ENCODE data around the gene HOXA4. TPM values are rescaled to one million over a fixed set of nuclear protein-coding genes. Genes with fewer than 3 reads are reported as not detected.
A peak's percentile ranks its signal among the peaks of the same experiment; 100 is the strongest.

Gene HOXA4
- total RNA-seq, 3 donors from 2014 or later (not counting 1 experiment from before 2014, with no cell fraction given), result 0.52 to 2.1 (median 0.63) TPM

DNA sequence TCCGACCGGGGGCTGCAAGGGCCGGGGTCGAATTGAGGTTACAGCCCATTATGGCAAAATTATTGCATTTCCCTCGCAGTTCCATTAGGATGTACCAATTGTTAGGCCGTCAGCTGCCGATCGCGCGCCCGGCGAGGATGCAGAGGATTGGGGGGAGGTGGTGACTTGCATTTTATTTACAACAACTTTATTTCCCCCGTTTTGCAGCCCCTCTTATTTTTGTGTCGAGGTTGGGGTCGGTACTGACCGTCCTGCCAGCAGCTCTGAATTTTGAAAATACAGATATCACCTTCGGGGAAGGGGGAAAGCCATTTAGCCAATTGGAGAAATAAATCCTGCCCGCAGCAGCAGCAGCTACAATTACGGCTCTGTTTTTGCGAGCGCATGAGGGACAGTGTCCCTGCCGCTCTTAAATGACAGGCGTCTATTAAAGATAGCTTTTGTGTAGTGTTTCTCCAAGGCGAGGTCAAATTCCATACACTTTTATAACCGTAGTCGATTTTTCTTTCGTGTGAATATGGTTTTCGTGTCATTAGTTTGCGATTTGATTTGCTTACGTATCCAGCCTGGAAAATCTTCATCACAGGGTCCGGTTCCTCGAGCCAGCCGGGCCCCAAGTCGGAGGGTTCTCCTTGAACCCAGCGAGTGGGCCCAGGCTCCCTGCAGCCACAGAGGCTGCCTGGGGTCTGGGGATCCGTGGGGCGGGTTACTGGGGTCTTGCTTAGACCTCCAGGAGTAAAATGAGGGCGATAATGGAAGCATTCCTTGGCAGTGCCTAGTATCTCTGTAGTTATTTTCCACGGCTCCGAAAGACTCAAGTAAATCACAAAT, 13.6 kb upstream of the HOXA4 start:
- Histone ChIP-seq H3K4me1 (ENCODE audit: control insufficient read depth, insufficient read depth, low read length) (peaks cover 23% of the 10 kb centered on the region), H3K9me3 (ENCODE audit: control insufficient read depth, insufficient read depth, low read length) (no peaks in the 10 kb centered on the region), H3K36me3 (ENCODE audit: control insufficient read depth, insufficient read depth, low read length) (no peaks in the 10 kb centered on the region), H3K4me3 (ENCODE audit: low read length) (no peak overlapping the region), H3K27ac (ENCODE audit: low read length) (no peak overlapping the region), H3K27me3 (ENCODE audit: control insufficient read depth, insufficient read depth, low read length) (peaks cover 25% of the 10 kb centered on the region)
- Mint-ChIP-seq H3K27ac (no peak overlapping the region), H3K36me3 (no peaks in the 10 kb centered on the region), H3K27me3 (ENCODE audit: low read depth in 2 of 2) (peaks cover 44 to 45% of the 10 kb centered on the region in 2 donors), H3K9me3 (no peaks in the 10 kb centered on the region), H3K4me1 (peaks cover 0 to 14% of the 10 kb centered on the region in 2 donors), H3K4me3 (no peak overlapping the region)
- WGBS (ENCODE audit: insufficient coverage), result 94% methylated on average over 35 of the region's 40 CpGs
- DNase-seq (no peak), ATAC-seq (no peak)
- TF ChIP-seq, protein P1, sequence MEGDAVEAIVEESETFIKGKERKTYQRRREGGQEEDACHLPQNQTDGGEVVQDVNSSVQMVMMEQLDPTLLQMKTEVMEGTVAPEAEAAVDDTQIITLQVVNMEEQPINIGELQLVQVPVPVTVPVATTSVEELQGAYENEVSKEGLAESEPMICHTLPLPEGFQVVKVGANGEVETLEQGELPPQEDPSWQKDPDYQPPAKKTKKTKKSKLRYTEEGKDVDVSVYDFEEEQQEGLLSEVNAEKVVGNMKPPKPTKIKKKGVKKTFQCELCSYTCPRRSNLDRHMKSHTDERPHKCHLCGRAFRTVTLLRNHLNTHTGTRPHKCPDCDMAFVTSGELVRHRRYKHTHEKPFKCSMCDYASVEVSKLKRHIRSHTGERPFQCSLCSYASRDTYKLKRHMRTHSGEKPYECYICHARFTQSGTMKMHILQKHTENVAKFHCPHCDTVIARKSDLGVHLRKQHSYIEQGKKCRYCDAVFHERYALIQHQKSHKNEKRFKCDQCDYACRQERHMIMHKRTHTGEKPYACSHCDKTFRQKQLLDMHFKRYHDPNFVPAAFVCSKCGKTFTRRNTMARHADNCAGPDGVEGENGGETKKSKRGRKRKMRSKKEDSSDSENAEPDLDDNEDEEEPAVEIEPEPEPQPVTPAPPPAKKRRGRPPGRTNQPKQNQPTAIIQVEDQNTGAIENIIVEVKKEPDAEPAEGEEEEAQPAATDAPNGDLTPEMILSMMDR (IDR thresholded peaks at IDR 0.05), result peak; percentile 14
- intact Hi-C loops (cut with micrococcal nuclease), result no loop called here

DNA sequence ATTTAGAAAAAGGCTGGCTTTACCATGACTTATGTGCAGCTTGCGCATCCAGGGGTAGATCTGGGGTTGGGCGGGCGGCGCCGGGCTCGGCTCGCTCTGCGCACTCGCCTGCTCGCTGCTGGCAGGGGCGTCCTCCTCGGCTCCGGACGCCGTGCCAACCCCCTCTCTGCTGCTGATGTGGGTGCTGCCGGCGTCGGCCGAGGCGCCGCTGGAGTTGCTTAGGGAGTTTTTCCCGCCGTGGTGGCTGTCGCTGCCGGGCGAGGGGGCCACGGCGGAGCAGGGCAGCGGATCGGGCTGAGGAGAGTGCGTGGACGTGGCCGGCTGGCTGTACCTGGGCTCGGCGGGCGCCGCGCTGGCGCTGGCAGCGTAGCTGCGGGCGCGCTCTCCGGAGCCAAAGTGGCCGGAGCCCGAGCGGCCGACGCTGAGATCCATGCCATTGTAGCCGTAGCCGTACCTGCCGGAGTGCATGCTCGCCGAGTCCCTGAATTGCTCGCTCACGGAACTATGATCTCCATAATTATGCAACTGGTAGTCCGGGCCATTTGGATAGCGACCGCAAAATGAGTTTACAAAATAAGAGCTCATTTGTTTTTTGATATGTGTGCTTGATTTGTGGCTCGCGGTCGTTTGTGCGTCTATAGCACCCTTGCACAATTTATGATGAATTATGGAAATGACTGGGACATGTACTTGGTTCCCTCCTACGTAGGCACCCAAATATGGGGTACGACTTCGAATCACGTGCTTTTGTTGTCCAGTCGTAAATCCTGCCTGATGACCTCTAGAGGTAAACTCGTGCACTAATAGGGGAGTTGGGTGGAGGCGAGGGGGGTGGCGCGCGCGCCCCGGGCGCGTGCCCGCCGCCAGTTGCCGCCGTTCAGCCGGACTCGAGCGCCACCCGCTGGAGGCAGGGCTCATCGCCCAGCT, 12.7 kb upstream of the HOXA4 start, which contains the start of gene HOXA5:
Gene HOXA5 (minus strand): TSS at position 659 of the 927 bp plus-strand sequence. CDS start 74 bp downstream, at position 585.
- no peak within 1 kb of the TSS for H3K27ac ChIP-seq (ENCODE audit: low read length)
- H3K4me1 Mint-ChIP-seq, result peaks cover 0 to 14% of the 10 kb centered on the region in 2 donors
- no peaks in the 10 kb centered on the region for H3K36me3 Mint-ChIP-seq
- H3K9me3 ChIP-seq (ENCODE audit: control insufficient read depth, insufficient read depth, low read length), result no peaks in the 10 kb centered on the region
- TF ChIP-seq, protein P1 (IDR thresholded peaks at IDR 0.05), result no peak
- WGBS (ENCODE audit: insufficient coverage), result 83% methylated on average over 86 of the region's 86 CpGs
- peak; percentile 72 to 87 (median 80) for ATAC-seq
- DNase-seq, result peak in 1 of 2 donors; percentile 18
- H3K4me1 ChIP-seq (ENCODE audit: control insufficient read depth, insufficient read depth, low read length), result peaks cover 16% of the 10 kb centered on the region
- H3K27me3 ChIP-seq (ENCODE audit: control insufficient read depth, insufficient read depth, low read length), result peaks cover 16% of the 10 kb centered on the region
- no peaks in the 10 kb centered on the region for H3K36me3 ChIP-seq (ENCODE audit: control insufficient read depth, insufficient read depth, low read length)
- H3K4me3 ChIP-seq (ENCODE audit: low read length), result no peak within 1 kb of the TSS
- no peaks in the 10 kb centered on the region for H3K9me3 Mint-ChIP-seq
- peak within 1 kb of the TSS; percentile 76 for H3K4me3 Mint-ChIP-seq
- H3K27ac Mint-ChIP-seq, result peak within 1 kb of the TSS in 1 of 2 donors; percentile 57
- intact Hi-C loops (cut with micrococcal nuclease), result no loop called here
- peaks cover 46 to 52% of the 10 kb centered on the region in 2 donors for H3K27me3 Mint-ChIP-seq (ENCODE audit: low read depth in 2 of 2)

DNA sequence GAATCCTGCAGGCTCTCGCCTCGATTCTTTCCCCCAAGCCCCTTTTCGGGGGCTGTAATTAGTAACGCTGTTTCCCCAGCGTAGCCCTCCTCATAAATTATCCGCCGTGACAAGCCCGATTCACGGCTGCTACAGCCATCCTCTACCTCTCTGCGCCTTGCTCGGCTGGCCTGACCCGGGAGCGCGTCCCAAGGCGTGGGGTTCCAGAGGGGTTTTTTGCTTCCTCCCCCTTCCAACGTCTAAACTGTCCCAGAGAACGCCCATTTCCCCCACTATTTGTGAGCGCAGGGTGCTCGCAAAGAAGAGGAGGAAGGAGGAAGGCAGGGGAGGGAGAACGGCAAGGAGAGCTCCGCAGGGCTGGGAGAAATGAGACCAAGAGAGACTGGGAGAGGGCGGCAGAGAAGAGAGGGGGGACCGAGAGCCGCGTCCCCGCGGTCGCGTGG, 12.0 kb upstream of the HOXA4 start:
- Histone ChIP-seq H3K27ac (ENCODE audit: low read length) (no peak overlapping the region), H3K4me3 (ENCODE audit: low read length) (no peak overlapping the region), H3K9me3 (ENCODE audit: control insufficient read depth, insufficient read depth, low read length) (no peaks in the 10 kb centered on the region), H3K4me1 (ENCODE audit: control insufficient read depth, insufficient read depth, low read length) (peaks cover 9% of the 10 kb centered on the region), H3K36me3 (ENCODE audit: control insufficient read depth, insufficient read depth, low read length) (no peaks in the 10 kb centered on the region), H3K27me3 (ENCODE audit: control insufficient read depth, insufficient read depth, low read length) (peaks cover 14% of the 10 kb centered on the region)
- H3K9me3 Mint-ChIP-seq, result no peaks in the 10 kb centered on the region
- no peak for ATAC-seq
- H3K36me3 Mint-ChIP-seq, result no peaks in the 10 kb centered on the region
- no peak for DNase-seq
- peaks cover 45 to 58% of the 10 kb centered on the region in 2 donors for H3K27me3 Mint-ChIP-seq (ENCODE audit: low read depth in 2 of 2)
- WGBS (ENCODE audit: insufficient coverage), result 86% methylated on average over 27 of the region's 29 CpGs
- intact Hi-C loops (cut with micrococcal nuclease), result no loop called here
- H3K4me1 Mint-ChIP-seq, result peaks cover 0 to 10% of the 10 kb centered on the region in 2 donors
- TF ChIP-seq, protein P1 (IDR thresholded peaks at IDR 0.05), result no peak
- H3K4me3 Mint-ChIP-seq, result peak overlapping the region; percentile 76
- peak overlapping the region in 1 of 2 donors; percentile 57 for H3K27ac Mint-ChIP-seq
